Lower leg skin (tissue), 3 donors: Measurements from ENCODE around the gene CYTH3.

Experiments
- CTCF ChIP-seq, 3 donors: fragments of 450-650 bp; IDR thresholded peaks; one replicate each; pipeline ENCODE4 v1.5.1; 2016; ENCODE audit warnings: antibody characterized with exemption in 3 of 3, mild to moderate bottlenecking in 3 of 3, moderate library complexity in 2 of 3
- POLR2A ChIP-seq, 2 donors: fragments of 450-650 bp; IDR thresholded peaks; one replicate each; pipeline ENCODE4 v1.6.1; 2016 to 2017; ENCODE audit warnings: antibody characterized with exemption in 2 of 2, mild to moderate bottlenecking in 1 of 2, moderate library complexity in 1 of 2

- TF ChIP-seq CTCF (IDR thresholded peaks at IDR 0.05) (no peak), POLR2A (IDR thresholded peaks at IDR 0.05) (no peak)
These were observed 50.8 kb downstream of the CYTH3 start for GRCh38 chr7:6221340-6222319.
